GM12865 (cell line): ENCODE results near the gene NCF2.
A peak's percentile ranks its signal among the peaks of the same experiment; 100 is the strongest.

ENCODE experiments used
- DNase-seq: peaks from one replicate; pipeline ENCODE4 v3.0.0; 2010; ENCODE audit warnings: low read depth
- H3K4me3 ChIP-seq: 2 replicates; pipeline ENCODE4 v1.5.1; 2011; ENCODE audit warnings: mild to moderate bottlenecking, low read depth, low read length, control low read depth
- CTCF ChIP-seq: IDR thresholded peaks from 2 replicates; pipeline ENCODE4 v1.5.1; 2011; ENCODE audit warnings: low read length, control low read depth, low read depth, inconsistent platforms; ENCODE audit not compliant: insufficient read depth; ENCODE audit errors: missing control alignments

Gene NCF2

DNA sequence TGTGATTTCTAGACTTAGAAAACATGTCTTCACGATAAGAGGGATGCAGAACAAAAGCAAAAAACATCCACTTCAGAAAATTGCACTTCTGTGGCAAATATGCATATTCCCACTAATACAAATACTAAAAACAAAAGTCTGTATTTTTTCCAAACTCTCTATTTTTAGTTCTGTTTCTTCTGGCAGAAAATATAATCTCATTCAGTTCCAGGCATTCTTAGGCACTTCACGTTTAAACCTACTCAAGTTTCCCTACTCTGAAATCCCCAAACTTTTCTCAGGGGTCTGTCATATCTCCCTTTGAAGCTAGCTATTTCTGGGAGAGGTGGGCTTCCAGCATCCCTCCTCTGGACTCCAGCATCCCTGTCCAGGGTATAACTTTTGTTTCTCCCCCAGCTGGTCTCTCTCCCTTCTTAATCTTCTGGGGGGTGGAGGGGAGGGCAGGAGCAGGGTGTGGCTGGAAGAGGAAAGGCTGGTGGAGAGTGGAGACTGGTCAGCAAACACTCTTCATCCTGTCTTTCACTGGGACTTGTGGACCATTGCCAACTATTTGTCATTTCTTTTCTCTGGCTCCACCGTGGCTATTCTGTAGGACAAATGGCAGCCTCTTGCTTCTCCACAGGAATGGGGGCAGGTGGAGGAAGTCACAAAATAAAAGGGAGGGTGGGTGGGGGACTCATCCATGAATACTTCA lies 19.6 kb upstream of the NCF2 start:
- H3K4me3 ChIP-seq, result no peak overlapping the region
- DNase-seq, result no peak
- no peak for TF ChIP-seq CTCF

- no peak overlapping the region for H3K4me3 ChIP-seq
- peak; percentile 83 for DNase-seq
- TF ChIP-seq CTCF, result peak; percentile 64
Observed at GRCh38 chr1:183609313-183609712, 19.1 kb upstream of the NCF2 start.

DNA sequence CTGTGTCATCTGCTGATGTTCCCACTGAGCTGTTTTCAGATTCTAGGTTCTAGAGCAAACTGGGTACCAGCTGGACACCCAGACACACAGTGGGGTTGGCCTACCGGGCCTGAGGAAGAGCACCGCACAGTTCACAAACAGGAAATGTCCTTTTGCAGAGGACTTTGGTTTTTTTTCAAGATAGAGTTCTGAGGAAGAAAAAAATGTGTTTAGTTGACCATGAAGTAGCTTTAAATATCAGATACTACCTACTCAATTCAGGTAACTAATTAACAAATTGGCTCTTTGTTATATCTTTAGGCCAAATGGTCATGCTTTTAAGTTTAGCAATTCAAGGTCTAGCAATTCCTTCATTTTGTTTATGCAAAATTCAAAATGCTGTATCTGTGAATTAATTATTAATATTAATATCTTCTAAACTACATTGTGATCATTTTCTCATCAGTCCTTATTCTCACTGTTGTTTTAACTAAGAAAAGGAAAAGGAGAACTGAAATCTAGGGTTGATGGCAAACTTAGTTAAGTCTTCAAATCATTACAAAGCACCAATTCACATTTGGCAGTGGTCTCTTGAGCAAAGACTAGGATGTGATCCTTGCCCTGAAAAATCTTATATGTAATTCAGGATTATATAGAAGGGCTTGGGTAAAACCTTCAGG lies 17.2 kb upstream of the NCF2 start:
- H3K4me3 ChIP-seq, result no peak overlapping the region
- DNase-seq, result peak; percentile 60
- TF ChIP-seq CTCF, result no peak

- no peak for DNase-seq
- TF ChIP-seq CTCF, result no peak
- no peak overlapping the region for H3K4me3 ChIP-seq
Observed at GRCh38 chr1:183605904-183606303, 15.6 kb upstream of the NCF2 start.

GRCh38 chr1:183604815-183605214 lies 14.6 kb upstream of the NCF2 start:
- TF ChIP-seq CTCF, result no peak
- peak overlapping the region; percentile 46 for H3K4me3 ChIP-seq
- DNase-seq, result peak; percentile 79

DNA sequence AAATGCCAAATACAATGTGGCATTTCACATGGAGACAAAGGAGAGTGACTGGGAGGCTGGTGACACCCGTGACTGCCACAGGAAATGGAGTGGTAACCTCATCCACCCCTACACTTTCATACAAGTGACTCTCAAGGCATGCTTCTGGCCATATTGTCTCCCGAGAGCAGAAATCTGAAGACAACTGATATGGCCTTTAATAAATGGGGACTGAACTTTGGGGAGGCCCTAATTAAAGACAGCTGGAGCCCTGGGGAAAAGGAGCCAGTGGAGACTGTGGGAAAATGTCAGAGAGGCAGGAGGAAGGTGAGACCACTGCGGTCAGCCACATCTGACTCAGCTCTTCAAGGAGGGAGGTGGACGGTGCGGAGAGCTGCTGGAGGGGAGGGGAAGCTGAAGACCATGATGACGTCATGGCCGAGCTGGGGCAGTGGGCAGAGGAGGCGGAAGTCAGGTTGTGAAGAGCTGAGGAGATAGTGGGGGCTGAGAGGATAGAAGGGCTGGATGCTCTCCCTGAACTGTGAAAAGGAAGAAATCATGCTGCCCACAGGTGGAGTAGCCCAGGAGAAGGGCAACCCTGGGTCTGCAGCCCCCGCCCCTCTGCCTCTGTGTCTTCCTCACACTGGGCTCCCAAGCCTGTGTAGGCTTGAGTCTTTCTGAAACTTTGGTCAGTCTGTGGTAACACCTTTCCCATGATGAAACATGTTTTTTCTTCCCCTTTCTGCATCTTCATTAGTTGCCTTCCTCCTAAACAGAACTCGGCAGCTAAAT lies 14.0 kb upstream of the NCF2 start:
- peak overlapping the region; percentile 46 for H3K4me3 ChIP-seq
- DNase-seq, result peak; percentile 95
- TF ChIP-seq CTCF, result no peak
